DMS53 treated with DMSO at 0.1 percent for 48 hours (cell line): ENCODE measurements around the gene ATP2A1.
"Not testable (repeated sequence)": the region's sequence is repeated elsewhere in the genome, so short reads cannot be mapped to it uniquely, and the experiment has no call there.

Experiments
- DNase-seq: peaks from one replicate; lab custom pipeline; 2025; ENCODE audit not compliant: unreplicated experiment; lab: John Stamatoyannopoulos, UW

ATP2A1 gene

DNA sequence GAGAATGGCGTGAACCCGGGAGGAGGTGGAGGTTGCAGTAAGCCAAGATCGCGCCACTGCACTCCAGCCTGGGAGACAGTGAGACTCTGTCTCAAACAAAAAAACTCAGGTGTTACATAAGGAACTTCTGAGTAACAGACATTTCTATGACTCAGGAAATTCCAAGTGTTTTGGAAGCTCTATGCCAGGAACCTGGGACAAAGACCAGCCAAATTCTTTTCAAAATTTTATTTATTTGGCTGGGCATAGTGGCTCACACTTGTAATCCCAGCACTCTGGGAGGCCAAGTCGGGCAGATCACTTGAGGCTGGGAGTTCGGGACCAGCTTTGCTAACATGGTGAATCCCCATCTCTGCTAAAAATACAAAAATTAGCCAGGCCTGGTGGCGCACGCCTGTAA lies 19.9 kb upstream of the ATP2A1 start:
- no peak for DNase-seq

GRCh38 chr16:28859326-28859725 lies 19.0 kb upstream of the ATP2A1 start:
- no peak for DNase-seq

DNA sequence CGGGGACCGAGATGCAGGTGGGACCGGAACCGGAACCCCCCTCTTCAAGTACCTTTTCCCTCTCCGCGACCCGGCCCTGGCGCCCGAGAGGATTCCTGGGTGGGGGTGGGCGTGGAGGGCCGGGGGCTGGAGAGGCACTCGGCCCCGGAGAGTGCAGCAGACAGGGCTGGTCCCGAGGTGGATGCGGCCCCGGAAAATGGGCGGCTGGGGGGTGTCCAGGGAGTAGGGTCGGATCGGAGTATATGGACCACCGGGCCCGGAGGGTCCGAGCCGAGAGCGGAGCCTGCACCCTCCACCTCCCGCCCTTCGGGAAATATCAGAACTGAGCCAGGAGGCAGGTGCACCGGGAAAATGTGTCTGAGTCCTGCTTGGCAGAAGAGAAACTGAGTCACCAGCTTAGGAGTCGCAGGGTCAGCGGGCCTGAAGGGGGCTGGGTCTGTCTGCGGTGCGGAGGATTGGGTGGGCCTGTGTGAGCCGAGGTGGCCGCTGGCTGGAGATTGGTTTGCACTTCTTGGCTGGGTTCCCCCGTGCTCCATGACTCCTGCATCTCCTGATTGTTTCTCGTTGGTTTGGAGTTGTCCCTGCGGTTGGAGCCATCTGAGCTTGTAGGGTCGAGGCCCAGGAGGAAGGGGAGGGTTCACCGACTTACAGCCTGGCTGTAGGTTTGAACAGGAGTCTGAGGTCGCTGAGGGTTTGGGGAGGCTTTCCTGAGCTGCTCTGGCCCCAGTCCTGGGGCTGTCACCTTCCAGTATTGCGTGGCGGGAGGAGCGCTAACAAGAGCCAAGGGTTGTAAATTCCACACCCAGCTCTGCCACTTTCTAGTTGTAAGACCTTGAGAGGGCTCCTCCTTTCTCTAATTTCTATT lies 14.1 kb upstream of the ATP2A1 start:
- no peak for DNase-seq

DNA sequence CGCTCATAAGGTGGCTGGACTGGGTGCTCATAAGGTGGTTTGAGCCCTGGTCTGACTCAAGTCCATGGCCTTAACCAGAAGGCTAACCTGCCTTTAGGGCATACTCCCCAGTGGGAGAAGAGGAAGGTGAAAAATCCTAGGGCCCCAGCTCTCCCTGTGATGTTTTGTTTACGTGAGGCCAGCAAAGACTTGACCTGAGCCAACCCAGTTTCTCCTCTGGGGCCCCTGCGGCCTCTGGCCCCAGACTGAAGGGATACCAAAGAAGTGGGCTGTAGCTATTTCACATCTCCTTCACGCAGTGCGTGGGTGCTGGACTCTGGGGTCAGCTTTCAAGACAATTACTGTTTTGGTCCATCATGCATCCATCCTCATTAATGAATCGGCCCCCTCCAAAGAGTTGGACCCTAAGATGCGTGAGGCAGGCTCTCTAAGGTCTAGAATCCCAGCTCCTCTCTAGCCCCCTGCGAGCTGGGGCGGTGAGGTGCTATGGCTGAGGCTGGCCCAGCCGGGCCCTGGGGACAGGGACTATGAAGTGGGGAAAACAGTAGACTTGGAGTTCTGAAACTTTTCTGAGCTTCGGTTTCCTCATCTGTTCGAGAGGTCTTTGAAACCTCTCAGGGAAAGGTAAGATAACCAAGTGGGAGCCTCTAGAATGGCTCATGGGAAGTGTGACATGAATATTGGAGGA lies 13.1 kb upstream of the ATP2A1 start:
- no peak for DNase-seq

DNA sequence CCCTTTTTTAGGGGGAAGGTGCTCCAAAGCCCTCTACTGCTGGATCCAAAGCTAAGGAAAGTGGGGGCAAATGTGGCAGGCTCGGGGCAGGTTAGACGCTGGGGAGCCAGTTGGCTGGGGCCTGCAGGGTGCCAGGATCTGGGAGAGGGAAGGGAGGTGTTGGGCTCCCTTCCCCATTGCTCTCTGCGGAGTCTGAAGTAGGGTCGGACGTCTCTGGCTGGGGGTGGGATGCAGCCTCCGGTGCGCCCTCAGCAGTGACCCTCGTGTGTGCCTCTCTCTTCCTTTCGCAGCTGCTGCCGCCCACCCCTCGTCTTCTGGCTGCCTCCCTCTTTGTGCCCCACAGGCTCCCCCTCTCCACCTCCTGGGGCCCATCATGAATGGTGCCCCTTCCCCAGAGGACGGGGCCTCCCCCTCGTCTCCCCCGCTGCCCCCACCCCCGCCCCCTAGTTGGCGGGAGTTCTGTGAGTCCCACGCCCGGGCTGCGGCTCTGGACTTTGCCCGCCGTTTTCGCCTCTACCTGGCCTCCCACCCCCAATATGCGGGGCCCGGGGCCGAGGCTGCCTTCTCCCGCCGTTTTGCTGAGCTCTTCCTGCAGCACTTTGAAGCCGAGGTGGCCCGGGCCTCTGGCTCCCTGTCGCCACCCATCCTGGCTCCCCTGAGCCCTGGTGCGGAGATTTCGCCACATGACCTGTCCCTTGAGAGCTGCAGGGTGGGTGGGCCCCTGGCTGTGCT lies 12.4 kb upstream of the ATP2A1 start:
- no peak for DNase-seq

- DNase-seq: no peak
Observed at GRCh38 chr16:28866454-28866804, 11.9 kb upstream of the ATP2A1 start.

- no peak for DNase-seq
Observed at GRCh38 chr16:28867241-28867640, 11.0 kb upstream of the ATP2A1 start.

DNA sequence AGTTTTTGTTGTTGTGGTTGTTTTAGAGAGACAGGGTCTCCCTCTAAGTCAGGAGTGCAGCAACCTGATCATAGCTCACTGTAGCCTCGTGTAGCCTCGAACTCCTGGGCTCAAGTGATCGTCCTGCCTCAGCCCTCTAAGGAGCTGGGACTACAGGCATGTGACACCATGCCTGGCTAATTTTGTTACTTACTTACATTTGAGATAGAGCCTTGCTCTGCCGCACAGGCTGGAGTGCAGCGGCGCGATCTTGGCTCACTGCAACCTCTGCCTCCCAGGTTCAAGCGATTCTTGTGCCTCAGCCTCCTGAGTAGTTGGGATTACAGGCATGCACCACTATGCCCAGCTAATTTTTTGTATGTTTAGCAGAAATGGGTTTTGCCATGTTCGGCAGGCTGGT lies 10.6 kb upstream of the ATP2A1 start:
- DNase-seq: not testable (repeated sequence)

GRCh38 chr16:28869201-28869600 lies 9.1 kb upstream of the ATP2A1 start:
- DNase-seq: no peak

GRCh38 chr16:28872952-28873351 lies 5.3 kb upstream of the ATP2A1 start:
- no peak for DNase-seq

DNA sequence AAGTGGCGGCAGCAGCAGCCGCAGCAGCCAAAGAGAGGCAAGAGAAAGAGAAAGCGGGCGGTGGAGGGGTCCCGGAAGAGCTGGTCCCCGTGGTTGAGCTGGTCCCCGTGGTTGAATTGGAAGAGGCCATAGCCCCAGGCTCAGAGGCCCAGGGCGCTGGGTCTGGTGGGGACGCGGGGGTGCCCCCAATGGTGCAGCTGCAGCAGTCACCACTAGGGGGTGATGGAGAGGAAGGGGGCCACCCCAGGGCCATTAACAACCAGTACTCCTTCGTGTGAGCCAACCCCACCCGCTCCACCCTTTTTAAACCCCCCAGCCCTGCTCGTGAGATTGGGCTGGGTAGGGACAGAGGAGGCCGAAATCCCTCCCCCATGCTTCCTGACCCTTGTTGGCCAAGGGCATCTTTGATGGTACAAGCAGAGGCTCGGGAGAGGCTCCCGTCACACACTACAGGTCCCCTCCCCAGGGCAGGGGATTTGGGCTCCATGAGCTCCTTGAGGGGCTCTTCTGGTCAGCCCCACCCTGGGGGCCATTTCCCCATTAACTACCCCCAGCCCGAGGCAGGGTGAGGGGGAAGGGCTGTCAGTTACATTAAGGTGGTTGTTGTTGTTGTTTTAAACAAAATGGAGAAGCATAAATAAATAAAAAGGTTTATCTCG lies 4.6 kb upstream of the ATP2A1 start:
- no peak for DNase-seq

DNA sequence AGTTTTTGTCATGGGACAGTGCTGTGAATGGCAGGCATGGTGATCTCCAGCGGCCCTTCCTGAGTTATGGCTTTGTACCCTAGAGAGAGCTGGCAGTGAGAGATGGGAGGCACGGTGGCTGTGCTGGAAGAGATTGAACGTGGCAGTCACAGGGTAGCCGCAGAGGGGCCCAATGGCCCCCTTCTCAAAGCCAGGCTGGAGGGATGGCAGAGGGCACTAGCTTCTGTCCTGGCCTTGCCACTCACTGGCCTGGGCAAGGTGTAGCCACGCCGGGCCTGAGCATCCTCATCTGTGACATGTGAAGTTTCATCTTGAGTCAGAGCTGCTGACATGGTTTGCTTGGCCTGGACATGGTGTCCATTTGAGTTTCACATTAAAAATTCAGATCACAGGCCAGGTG lies 3.9 kb upstream of the ATP2A1 start:
- no peak for DNase-seq

DNA sequence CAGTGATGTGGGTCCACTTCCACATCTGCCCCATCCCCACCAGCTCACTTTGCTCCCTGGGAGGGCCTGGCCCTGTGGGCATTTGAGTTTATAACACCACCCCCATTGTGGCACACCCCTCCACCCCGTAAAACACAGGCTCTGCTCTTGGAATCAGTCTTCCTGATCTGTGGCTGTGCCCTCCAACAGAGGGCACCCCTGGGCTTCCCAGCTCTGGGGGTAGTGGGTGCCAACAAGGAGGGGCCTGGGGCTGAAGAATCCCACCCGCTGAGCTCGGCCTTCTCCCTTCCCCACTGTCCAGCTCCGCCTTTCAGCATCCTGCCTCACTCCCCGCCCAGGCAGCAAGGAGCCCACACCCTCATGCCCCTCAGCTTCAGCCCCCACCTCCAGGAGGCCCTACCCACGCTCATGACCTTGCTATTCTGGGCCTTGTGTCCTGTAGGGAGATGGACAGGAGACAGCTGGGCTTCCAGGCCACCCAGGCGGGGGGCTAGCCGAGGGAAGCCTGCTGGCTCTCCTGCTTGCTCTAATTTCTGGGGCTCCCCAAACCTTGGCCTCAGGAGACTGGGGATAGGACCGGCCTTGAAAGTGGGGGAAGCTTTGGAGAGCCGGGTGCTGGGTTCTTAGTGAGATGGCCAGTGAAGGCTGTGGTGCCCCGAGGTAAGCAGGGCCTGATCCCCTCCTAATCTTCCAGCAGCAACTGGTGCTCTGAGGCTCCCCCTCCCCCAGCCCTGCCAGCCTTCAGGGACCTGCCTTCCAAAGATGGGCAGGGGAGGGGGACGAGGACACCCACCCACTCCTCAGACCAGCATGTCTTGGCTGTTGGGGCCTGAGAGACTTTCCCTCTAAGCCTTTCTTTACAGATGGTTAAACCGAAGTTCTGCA lies 2.9 kb upstream of the ATP2A1 start:
- DNase-seq: no peak

DNA sequence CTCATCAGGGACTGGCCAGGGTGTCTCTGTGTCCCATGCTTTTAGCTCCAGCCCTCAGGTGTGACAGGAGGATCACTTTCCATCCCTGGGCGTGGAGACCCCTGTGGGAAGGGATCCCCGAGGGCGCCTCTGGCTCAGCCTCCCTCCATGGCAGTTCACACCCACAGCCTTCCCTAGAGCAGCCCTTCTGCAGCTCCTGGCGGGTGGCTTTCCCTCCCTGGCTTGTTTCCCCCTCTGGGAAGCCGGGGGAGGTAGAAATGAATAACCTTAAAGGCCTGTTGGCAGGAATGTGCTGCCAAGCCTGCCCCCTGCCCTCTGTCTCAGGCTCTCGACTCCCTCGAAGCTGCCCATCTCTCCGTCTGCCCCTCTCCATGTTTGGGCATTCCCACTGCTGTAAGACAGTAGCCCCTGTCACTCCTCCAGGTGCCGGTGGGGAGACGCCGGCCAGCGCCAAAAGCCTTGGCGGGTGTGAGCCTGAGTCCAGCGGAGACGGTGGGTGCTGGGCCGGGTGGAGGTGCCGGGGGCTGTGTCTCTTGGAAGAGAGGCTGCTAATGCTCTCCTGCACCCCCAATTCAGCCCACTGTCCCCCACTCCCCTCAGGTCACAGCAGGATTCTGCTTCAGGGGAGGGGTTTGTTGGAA lies 2.1 kb upstream of the ATP2A1 start:
- no peak for DNase-seq

DNA sequence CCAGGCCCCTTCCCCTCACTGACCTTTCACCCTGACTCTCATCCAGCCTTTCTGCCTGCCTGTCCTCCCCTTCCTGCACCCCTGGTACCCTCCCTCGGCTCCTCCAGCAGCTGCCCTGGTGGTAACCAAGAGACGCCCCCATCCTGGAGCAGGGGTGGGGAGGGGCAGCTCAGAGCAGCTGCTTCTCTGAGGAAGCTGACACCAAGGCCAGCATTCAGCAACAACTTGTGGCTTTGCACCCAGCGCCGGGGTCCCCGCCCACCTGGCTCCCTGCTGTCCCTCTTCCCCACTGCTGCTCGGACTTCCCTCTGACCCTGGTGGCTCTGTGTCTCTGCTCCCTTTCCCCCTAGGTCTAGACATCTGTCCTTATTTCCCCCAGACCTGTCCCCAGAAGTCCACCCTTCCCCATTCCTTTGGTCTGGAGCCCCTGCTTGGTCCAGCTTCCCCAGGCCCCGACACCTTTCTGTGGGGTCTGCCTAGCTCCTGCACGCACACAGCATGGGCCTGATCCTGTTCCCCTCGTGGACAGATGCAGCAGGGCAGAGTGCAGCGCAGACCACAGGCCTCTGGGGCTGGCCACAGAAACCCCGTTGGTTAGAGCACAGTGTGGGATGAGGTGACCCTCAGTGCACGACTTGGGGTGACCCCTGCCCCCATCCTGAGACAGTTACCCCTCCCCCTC lies 1.2 kb upstream of the ATP2A1 start:
- DNase-seq: no peak

DNA sequence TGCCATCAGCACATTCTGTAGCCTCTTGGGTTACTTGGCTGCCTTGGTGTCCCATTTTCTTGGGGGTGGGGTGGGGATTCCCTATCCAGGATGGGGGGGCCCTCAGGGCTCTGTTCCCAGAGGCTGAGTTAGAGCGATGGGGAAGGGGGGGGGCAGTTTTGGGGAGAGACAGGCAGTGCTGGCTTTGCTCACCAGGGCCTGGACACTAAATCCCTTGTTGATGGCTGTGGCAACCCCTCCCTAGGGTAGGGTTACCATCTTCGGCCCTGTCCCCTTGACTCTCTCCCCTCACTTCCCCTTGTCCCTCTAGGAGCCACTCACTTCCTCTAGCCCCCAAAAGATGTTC lies 660 bp upstream of the ATP2A1 start:
- no peak for DNase-seq

DNA sequence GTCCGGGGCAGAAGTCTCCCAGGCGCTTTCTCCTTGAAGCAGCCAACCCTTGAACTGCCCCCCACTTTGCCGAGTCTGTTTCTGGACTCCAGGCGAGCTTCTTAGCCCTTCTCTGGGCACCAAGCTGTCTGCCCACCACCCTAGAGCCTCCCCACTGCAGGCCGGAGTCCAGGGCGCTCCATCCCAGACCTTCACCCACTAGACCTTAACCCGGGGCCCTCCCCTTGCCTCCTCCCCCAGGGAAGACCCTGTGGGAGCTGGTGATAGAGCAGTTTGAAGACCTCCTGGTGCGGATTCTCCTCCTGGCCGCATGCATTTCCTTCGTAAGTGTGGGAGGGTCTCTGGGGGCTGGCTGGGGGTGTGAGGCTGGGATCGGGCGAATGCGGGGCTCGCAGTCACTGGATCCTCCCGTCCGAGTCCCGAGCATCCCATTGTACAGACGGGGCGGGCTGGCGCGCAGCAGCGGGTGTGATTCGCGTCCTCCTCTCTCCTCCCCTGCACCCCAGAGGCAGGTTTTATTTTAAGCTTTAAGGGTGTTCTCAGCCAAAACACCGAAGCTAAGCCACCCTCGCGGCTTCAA lies 1.1 kb downstream of the ATP2A1 start:
- no peak for DNase-seq

GRCh38 chr16:28879841-28880588 lies 1.7 kb downstream of the ATP2A1 start:
- peak; percentile 60 for DNase-seq

DNA sequence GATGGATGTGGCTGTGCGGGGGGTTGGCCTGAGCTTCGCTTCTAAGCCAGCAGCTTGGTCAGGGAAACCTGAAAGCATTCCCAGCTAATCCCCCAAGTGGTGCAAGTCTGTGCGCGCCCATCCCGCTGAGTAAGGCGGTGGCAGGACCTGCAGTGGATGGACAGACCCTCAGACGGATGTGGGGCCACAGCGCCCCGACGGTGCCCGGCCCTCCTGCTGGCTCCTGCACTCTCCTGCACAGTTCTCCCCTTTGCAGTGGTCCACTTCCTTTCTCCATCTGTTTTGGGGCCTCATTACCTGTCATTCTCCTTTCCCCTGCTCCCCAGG lies 2.3 kb downstream of the ATP2A1 start:
- DNase-seq: no peak
